BLaER1 (cell line): ENCODE results near the gene MBP.

Experiments
- H3K27ac ChIP-seq: shearing (Covaris generic); formaldehyde crosslinking; 2 replicates; pipeline ENCODE4 v1.8.1; 2022
- H3K27me3 ChIP-seq: shearing (Covaris generic); formaldehyde crosslinking; 2 replicates; pipeline ENCODE4 v1.8.1; 2022
- H3K36me3 ChIP-seq: shearing (Covaris generic); formaldehyde crosslinking; 2 replicates; pipeline ENCODE4 v1.8.1; 2022
- H3K4me1 ChIP-seq: shearing (Covaris generic); formaldehyde crosslinking; 2 replicates; pipeline ENCODE4 v1.8.1; 2022
- H3K4me2 ChIP-seq: shearing (Covaris generic); formaldehyde crosslinking; 2 replicates; pipeline ENCODE4 v1.8.1; 2022
- H3K4me3 ChIP-seq: shearing (Covaris generic); formaldehyde crosslinking; 2 replicates; pipeline ENCODE4 v1.8.1; 2022
- H3K9ac ChIP-seq: shearing (Covaris generic); formaldehyde crosslinking; 2 replicates; pipeline ENCODE4 v1.8.1; 2022
- H3K9me3 ChIP-seq: shearing (Covaris generic); formaldehyde crosslinking; 2 replicates; pipeline ENCODE4 v1.8.1; 2022
- H4K20me1 ChIP-seq: shearing (Covaris generic); formaldehyde crosslinking; 2 replicates; pipeline ENCODE4 v1.8.1; 2022
- Cebpa-rat ChIP-seq: shearing (Covaris generic); IDR thresholded peaks from 2 replicates; pipeline ENCODE4 v1.8.1; 2022

The MBP gene

DNA sequence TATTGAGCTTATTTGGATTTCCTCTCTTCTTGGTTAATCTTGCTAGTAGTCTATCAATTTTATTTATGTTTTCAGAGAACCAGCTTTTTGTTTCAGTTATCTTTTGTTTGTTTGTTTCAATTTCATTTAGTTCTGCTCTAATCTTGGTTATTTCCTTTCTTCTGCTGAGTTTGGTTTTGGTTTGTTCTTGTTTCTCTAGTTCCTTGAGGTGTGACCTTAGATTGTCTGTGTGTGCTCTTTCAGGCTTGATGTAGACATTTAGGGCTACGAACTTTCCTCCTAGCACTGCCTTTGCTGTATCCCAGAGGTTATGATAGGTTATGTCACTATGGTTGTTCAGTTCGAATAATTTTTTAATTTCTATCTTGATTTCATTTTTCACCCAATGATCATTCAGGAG, 168.6 kb downstream of the MBP start:
- Histone ChIP-seq H4K20me1 (no peaks in the 10 kb centered on the region), H3K4me1 (peaks cover 31% of the 10 kb centered on the region), H3K27ac (no peak overlapping the region), H3K4me3 (no peak overlapping the region), H3K36me3 (peaks cover 71% of the 10 kb centered on the region), H3K9ac (no peak overlapping the region), H3K27me3 (no peaks in the 10 kb centered on the region), H3K9me3 (peaks cover 20% of the 10 kb centered on the region), H3K4me2 (peak overlapping the region; percentile 24; the same call in 1 of the 2 replicates)
- no peak for TF ChIP-seq Cebpa-rat

DNA sequence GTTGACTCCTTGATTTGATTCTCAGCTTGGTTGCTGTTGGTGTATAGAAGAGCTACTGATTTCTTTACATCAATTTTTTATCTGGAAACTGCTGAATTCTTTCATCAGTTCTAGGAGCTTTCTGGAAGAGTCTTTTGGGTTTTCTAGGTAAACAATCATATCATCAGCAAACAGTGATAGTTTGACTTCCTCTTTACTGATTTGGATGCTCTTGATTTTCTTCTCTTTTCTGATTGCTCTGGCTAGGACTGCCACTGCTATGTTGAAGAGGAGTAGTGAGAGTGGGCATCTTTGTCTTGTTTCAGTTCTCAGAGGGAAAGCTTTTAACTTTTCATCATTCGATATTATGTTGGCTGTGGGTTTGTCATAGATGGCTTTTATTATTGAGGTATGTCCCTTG, 169.7 kb downstream of the MBP start:
- no peak for TF ChIP-seq Cebpa-rat
- Histone ChIP-seq H3K36me3 (peaks cover 71% of the 10 kb centered on the region), H3K27me3 (no peaks in the 10 kb centered on the region), H3K9ac (no peak overlapping the region), H3K4me2 (no peak overlapping the region), H4K20me1 (no peaks in the 10 kb centered on the region), H3K4me1 (peaks cover 31% of the 10 kb centered on the region), H3K4me3 (no peak overlapping the region), H3K27ac (no peak overlapping the region), H3K9me3 (peaks cover 20% of the 10 kb centered on the region)

- Histone ChIP-seq H4K20me1 (no peaks in the 10 kb centered on the region), H3K27ac (no peak overlapping the region), H3K27me3 (no peaks in the 10 kb centered on the region), H3K4me2 (no peak overlapping the region), H3K36me3 (peaks cover 79% of the 10 kb centered on the region), H3K9ac (no peak overlapping the region), H3K4me3 (no peak overlapping the region), H3K4me1 (peaks cover 22% of the 10 kb centered on the region), H3K9me3 (peaks cover 9% of the 10 kb centered on the region; the same call in 1 of the 2 replicates)
- no peak for TF ChIP-seq Cebpa-rat
Observed at GRCh38 chr18:76960528-76961035, 172.0 kb downstream of the MBP start.

- Histone ChIP-seq H3K36me3 (peaks cover 79% of the 10 kb centered on the region), H3K27me3 (no peaks in the 10 kb centered on the region), H3K4me1 (peaks cover 17% of the 10 kb centered on the region), H3K4me3 (no peak overlapping the region), H3K27ac (no peak overlapping the region), H4K20me1 (no peaks in the 10 kb centered on the region), H3K9me3 (peaks cover 9% of the 10 kb centered on the region; the same call in 1 of the 2 replicates), H3K9ac (no peak overlapping the region), H3K4me2 (no peak overlapping the region)
- no peak for TF ChIP-seq Cebpa-rat
Observed at GRCh38 chr18:76959605-76960004, 173.0 kb downstream of the MBP start.

DNA sequence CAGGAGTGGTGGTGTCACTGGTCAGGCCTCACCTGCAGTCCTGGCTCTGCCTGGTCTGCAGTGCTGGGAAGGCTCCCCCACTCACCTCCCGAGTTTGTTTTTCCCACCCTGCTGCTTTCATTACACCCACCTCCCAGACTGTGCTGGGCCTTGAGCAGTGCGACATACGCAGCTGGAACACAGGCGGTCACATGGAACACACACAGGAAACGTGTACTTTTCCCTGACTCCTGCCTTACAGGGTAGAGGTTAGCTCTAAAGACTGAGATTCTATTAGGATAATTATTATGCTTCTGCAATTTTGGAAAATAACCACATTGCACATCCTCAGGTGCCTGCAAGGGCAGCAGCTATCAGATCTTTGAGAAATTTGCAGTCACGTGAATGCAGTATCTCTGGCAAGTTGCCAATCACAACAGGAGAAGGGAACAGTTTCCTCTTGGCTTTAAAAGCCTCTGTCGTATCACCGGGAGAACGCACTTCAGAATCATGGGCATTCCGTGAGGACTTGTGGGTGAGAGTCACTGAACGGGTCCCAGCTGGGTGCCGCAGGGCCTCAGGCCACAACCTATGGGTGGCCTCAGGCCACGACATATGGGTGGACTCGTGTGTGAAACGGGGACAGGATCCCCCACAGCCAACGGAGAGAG, 173.8 kb downstream of the MBP start:
- Histone ChIP-seq H4K20me1 (no peaks in the 10 kb centered on the region), H3K27ac (no peak overlapping the region), H3K27me3 (no peaks in the 10 kb centered on the region), H3K4me2 (no peak overlapping the region), H3K36me3 (peaks cover 81% of the 10 kb centered on the region), H3K9ac (no peak overlapping the region), H3K4me3 (no peak overlapping the region), H3K4me1 (peaks cover 9% of the 10 kb centered on the region), H3K9me3 (peaks cover 9% of the 10 kb centered on the region; the same call in 1 of the 2 replicates)
- no peak for TF ChIP-seq Cebpa-rat

DNA sequence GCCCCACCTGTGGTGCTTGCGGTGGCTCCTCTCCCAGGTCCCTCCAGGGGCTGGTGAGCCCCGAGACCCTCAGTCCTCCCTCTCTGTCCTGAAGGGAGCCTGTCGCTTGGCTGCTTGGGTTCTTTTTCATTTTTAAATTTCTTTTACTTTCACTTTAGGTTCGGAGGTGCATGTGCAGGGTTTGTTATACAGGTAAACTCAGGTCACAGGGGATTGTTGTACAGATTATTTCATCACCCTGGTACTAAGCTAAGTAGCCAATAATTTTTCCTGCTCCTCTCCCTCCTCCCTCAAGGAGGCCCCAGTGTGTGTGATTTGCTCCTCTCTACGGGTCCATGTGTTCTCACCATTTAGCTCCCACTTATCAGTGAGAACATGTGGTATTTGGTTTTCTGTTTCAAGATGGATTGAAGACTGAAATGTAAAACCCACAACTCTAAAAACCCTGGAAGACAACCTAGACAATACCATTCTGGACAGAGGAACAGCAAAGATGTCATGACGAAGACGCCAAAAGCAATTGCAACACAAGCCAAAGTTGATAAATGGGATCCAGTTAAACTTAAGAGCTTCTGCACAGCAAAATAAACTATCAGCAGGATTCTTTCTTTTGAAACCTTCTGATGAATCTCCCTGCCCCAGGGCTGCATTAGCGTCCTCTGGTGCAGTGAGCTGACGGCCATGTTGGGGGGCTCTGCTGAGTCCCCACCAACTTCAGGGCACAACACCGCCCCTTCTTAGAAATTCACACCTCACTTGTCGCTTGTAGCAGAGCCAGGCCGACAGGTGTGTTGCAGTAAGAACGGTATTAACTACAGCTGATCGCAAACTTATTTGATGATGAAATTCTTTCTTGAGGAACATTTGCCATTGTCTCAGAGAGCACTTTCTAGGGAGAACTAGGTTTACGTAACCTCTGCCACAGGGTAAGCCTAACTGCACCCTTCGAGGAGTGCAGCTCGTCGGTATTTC, 174.9 kb downstream of the MBP start:
- Histone ChIP-seq H3K27me3 (no peaks in the 10 kb centered on the region), H3K4me3 (no peak overlapping the region), H3K9me3 (peaks cover 5% of the 10 kb centered on the region; the same call in 1 of the 2 replicates), H3K4me2 (no peak overlapping the region), H4K20me1 (no peaks in the 10 kb centered on the region), H3K36me3 (peaks cover 86% of the 10 kb centered on the region), H3K27ac (no peak overlapping the region), H3K4me1 (peaks cover 4% of the 10 kb centered on the region; the same call in 1 of the 2 replicates), H3K9ac (no peak overlapping the region)
- no peak for TF ChIP-seq Cebpa-rat

DNA sequence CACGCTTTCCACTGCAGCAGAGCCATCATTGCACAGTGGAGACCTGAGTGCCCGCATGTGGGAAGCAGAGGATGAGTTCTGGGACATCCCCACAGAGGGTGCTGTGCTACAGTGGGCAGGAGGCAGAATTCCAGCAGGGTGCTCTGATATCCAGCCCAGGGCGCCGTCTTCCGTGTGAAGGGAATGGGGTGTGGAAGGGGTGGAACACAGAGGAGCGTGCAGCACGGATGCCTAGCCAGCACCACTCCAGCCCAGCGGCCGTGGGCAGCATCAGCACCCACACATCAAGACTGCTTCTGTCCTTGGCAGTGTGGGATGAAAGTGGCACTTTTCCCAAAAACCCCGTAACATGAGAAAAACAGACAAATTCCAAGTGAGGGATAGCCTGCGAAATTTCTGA, 175.9 kb downstream of the MBP start:
- Histone ChIP-seq H3K4me3 (no peak overlapping the region), H4K20me1 (no peaks in the 10 kb centered on the region), H3K9me3 (no peaks in the 10 kb centered on the region), H3K4me1 (peaks cover 4% of the 10 kb centered on the region; the same call in 1 of the 2 replicates), H3K27me3 (no peaks in the 10 kb centered on the region), H3K4me2 (no peak overlapping the region), H3K9ac (no peak overlapping the region), H3K27ac (no peak overlapping the region), H3K36me3 (peaks cover 84% of the 10 kb centered on the region)
- no peak for TF ChIP-seq Cebpa-rat

GRCh38 chr18:76955524-76956170, 176.9 kb downstream of the MBP start:
- H3K9me3 ChIP-seq: no peaks in the 10 kb centered on the region
- peaks cover 4% of the 10 kb centered on the region; the same call in 1 of the 2 replicates for H3K4me1 ChIP-seq
- peaks cover 84% of the 10 kb centered on the region for H3K36me3 ChIP-seq
- no peak overlapping the region for H3K9ac ChIP-seq
- TF ChIP-seq Cebpa-rat: no peak
- no peak overlapping the region for H3K4me2 ChIP-seq
- no peaks in the 10 kb centered on the region for H4K20me1 ChIP-seq
- no peaks in the 10 kb centered on the region for H3K27me3 ChIP-seq
- no peak overlapping the region for H3K4me3 ChIP-seq
- H3K27ac ChIP-seq: no peak overlapping the region

DNA sequence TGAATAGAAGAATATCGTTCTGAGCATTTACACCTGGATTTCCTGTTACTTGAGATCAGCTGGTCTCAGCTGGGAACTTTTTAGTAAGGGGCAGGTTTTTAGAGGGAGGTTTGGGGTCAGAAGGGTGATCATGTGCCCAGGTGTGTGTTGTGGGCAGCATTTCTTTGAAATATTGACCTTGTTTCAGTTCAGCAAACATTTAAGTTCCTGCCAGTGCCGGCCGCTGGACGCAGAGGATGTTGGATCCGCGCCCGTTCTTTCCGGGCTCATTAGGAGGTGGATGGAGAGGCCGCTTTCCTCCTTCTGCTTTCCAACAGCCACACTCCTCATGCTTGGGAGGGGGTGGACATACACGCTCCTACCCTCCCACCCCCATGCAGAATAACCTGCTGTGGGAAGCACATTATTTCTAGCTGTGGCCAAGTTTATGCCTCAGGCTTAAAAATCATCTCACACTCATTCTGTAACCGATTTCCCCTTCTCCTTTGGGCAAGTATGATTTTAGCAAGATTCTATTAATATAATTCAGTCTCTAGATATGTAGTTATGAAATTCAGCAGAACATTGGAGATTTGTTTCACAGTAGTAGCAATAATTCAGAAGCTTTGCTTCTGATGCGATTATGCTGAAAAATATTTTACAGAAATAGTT, 178.9 kb downstream of the MBP start:
- Histone ChIP-seq H3K27ac (no peak overlapping the region), H3K9me3 (no peaks in the 10 kb centered on the region), H3K4me3 (no peak overlapping the region), H4K20me1 (no peaks in the 10 kb centered on the region), H3K9ac (no peak overlapping the region), H3K4me1 (peaks cover 4% of the 10 kb centered on the region; the same call in 1 of the 2 replicates), H3K4me2 (no peak overlapping the region), H3K27me3 (no peaks in the 10 kb centered on the region), H3K36me3 (peaks cover 82% of the 10 kb centered on the region)
- TF ChIP-seq Cebpa-rat: no peak
